Upper lobe of right lung (tissue), 1 donor: ENCODE data around the gene HOXD8. TPM values are rescaled to one million over a fixed set of nuclear protein-coding genes. Genes with fewer than 3 reads are reported as not detected.

Experiments
- ATAC-seq: fragments of 200-7000 bp; cut with Tn5 transposase; one replicate; pipeline ENCODE4 v1.9.1; 2020; ENCODE audit warnings: mild to moderate bottlenecking, moderate library complexity
- DNase-seq: peaks from one replicate; pipeline ENCODE4 v3.0.0-alpha.2; 2020
- H3K27ac ChIP-seq: fragments of 200-600 bp; one replicate; pipeline ENCODE4 v1.8.0; 2022
- H3K27me3 ChIP-seq: fragments of 200-600 bp; one replicate; pipeline ENCODE4 v1.8.0; 2022; ENCODE audit warnings: mild to moderate bottlenecking
- H3K36me3 ChIP-seq: fragments of 200-600 bp; one replicate; pipeline ENCODE4 v1.8.0; 2022
- H3K4me1 ChIP-seq: fragments of 200-600 bp; one replicate; pipeline ENCODE4 v1.8.0; 2022
- H3K4me3 ChIP-seq: fragments of 200-600 bp; one replicate; pipeline ENCODE4 v1.8.0; 2022; ENCODE audit warnings: mild to moderate bottlenecking
- H3K9me3 ChIP-seq: fragments of 200-600 bp; one replicate; pipeline ENCODE4 v1.8.0; 2022
- intact Hi-C: fragments of 100-400 bp; cut with DNase I; formaldehyde crosslinking; loops from one replicate; pipeline ENCODE4 v1.11.0; 2022
- total RNA-seq: library from RNA; stranded (reverse); fragmentation: NEBNext Ultra II Directional; extraction: Animal tissue kit (Norgen Biotek cat#: 25700); gene quantifications from one replicate; pipeline ENCODE4 v1.2.1, GENCODE V29; 2021
- TF ChIP-seq, protein P1 (sequence below): fragments of 200-600 bp; IDR thresholded peaks from one replicate; pipeline ENCODE4 v1.8.0; 2022; ENCODE audit warnings: antibody characterized with exemption
- donor health status: DM: no; HTN: yes; CAD: no; lungs with severe emphysema.

The HOXD8 gene
- total RNA-seq, 1 donor from 2014 or later, result 2.6 TPM

DNA sequence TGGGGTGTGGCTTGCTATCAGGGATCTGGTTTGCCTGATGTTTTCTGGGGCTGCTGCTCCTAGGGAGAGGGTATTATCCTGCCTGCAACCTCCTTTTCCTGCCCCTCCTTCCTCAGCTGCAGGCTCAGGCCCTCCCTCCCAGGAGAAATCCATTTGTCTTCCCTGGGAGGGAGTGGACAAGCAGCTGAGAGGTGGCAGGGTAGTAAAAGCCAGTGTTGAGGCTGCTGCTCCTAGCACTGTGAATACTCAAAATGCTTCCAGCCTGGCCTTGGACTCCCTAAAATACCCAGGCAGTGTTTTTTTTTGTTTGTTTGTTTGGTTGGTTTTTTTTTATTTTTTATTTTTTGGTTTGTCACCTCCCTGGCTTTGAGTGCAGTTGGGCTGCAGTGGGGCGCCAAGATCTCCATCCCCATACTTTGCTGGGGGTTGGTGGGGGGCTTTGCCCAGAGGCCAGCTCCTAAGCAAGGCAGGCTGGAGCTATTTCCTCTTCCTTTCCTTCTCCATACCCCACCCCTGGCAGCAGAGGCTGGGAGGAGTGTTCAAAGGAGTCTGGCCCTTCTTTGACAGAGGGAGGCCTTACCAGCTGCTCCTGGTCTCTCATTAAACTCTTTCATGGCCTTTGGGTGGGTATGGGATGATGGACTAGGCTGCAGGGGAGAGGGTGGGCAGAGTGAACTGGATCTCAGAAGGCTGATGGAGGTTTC lies 41.2 kb downstream of the HOXD8 start:
- peaks cover 7% of the 10 kb centered on the region for H3K4me1 ChIP-seq
- peaks cover 91% of the 10 kb centered on the region for H3K27me3 ChIP-seq
- intact Hi-C loops, result no loop called here
- TF ChIP-seq, protein P1, sequence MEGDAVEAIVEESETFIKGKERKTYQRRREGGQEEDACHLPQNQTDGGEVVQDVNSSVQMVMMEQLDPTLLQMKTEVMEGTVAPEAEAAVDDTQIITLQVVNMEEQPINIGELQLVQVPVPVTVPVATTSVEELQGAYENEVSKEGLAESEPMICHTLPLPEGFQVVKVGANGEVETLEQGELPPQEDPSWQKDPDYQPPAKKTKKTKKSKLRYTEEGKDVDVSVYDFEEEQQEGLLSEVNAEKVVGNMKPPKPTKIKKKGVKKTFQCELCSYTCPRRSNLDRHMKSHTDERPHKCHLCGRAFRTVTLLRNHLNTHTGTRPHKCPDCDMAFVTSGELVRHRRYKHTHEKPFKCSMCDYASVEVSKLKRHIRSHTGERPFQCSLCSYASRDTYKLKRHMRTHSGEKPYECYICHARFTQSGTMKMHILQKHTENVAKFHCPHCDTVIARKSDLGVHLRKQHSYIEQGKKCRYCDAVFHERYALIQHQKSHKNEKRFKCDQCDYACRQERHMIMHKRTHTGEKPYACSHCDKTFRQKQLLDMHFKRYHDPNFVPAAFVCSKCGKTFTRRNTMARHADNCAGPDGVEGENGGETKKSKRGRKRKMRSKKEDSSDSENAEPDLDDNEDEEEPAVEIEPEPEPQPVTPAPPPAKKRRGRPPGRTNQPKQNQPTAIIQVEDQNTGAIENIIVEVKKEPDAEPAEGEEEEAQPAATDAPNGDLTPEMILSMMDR, result no peak
- no peaks in the 10 kb centered on the region for H3K9me3 ChIP-seq
- DNase-seq (no peak), ATAC-seq (no peak)
- no peak overlapping the region for H3K4me3 ChIP-seq
- no peaks in the 10 kb centered on the region for H3K36me3 ChIP-seq
- no peak overlapping the region for H3K27ac ChIP-seq

DNA sequence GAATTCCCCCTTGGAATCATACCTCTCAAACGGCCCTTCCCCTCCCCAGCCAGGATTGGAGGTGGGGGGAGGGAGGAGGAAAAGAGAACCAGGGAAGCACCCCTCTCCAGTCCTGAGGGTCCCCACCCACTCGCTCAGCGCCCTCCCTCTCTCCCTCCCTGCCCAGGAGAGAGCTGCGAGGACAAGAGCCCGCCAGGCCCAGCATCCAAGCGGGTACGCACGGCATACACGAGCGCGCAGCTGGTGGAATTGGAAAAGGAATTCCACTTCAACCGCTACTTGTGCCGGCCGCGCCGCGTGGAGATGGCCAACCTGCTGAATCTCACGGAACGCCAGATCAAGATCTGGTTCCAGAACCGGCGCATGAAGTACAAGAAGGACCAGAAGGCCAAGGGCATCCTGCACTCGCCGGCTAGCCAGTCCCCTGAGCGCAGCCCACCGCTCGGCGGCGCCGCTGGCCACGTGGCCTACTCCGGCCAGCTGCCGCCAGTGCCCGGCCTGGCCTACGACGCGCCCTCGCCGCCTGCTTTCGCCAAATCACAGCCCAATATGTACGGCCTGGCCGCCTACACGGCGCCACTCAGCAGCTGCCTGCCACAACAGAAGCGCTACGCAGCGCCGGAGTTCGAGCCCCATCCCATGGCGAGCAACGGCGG lies 42.0 kb downstream of the HOXD8 start:
- Histone ChIP-seq H3K27ac (no peak overlapping the region), H3K4me3 (no peak overlapping the region), H3K9me3 (no peaks in the 10 kb centered on the region), H3K27me3 (peaks cover 89% of the 10 kb centered on the region), H3K36me3 (no peaks in the 10 kb centered on the region), H3K4me1 (peaks cover 7% of the 10 kb centered on the region)
- intact Hi-C loops, result no loop called here
- TF ChIP-seq, protein P1, result no peak
- ATAC-seq (peak; percentile 59), DNase-seq (peak; percentile 67)

DNA sequence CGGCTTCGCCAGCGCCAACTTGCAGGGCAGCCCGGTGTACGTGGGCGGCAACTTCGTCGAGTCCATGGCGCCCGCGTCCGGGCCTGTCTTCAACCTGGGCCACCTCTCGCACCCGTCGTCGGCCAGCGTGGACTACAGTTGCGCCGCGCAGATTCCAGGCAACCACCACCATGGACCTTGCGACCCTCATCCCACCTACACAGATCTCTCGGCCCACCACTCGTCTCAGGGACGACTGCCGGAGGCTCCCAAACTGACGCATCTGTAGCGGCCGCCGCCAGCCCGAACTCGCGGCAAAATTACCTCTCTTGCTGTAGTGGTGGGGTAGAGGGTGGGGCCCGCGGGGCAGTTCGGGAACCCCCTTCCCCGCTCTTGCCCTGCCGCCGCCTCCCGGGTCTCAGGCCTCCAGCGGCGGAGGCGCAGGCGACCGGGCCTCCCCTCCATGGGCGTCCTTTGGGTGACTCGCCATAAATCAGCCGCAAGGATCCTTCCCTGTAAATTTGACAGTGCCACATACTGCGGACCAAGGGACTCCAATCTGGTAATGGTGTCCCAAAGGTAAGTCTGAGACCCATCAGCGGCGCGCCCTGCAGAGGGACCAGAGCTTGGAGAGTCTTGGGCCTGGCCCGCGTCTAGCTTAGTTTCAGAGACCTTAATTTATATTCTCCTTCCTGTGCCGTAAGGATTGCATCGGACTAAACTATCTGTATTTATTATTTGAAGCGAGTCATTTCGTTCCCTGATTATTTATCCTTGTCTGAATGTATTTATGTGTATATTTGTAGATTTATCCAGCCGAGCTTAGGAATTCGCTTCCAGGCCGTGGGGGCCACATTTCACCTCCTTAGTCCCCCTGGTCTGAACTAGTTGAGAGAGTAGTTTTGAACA lies 42.7 kb downstream of the HOXD8 start:
- intact Hi-C loops, result no loop called here
- DNase-seq (no peak), ATAC-seq (no peak)
- Histone ChIP-seq H3K4me1 (peaks cover 7% of the 10 kb centered on the region), H3K9me3 (no peaks in the 10 kb centered on the region), H3K27me3 (peaks cover 85% of the 10 kb centered on the region), H3K4me3 (no peak overlapping the region), H3K36me3 (no peaks in the 10 kb centered on the region), H3K27ac (no peak overlapping the region)
- TF ChIP-seq, protein P1, result no peak

DNA sequence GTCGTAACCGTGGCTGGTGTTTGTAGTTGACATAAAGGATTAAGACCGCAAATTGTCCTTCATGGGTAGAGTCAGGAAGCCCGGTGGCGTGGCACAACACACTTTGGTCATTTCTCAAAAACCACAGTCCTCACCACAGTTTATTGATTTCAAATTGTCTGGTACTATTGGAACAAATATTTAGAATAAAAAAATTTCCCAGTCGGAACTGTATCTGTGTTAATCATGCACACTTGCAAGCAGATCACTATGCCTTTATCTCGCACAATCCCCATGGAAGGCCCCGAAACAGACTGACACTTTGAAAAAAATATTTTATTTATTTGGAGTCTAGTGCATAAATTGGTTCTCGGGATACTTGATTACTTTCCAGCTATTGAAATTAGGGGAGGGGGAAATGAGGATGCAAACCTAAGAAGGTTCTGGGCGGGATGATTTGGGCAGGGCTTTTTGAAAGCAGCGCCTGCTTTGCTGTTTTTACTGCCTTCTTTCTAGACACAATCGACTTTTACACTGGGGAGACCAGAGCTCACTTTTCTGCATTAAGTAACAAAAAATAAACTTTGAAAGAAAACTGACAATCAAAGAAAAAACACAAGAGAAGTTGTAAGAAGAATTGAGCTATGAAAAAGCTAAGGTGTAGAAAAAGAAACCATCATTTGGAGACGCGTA lies 43.5 kb downstream of the HOXD8 start:
- Histone ChIP-seq H3K36me3 (no peaks in the 10 kb centered on the region), H3K4me3 (no peak overlapping the region), H3K4me1 (peaks cover 12% of the 10 kb centered on the region), H3K27ac (no peak overlapping the region), H3K27me3 (peaks cover 85% of the 10 kb centered on the region), H3K9me3 (no peaks in the 10 kb centered on the region)
- DNase-seq, result no peak
- TF ChIP-seq, protein P1, result no peak
- no peak for ATAC-seq
- intact Hi-C loops, result no loop called here

DNA sequence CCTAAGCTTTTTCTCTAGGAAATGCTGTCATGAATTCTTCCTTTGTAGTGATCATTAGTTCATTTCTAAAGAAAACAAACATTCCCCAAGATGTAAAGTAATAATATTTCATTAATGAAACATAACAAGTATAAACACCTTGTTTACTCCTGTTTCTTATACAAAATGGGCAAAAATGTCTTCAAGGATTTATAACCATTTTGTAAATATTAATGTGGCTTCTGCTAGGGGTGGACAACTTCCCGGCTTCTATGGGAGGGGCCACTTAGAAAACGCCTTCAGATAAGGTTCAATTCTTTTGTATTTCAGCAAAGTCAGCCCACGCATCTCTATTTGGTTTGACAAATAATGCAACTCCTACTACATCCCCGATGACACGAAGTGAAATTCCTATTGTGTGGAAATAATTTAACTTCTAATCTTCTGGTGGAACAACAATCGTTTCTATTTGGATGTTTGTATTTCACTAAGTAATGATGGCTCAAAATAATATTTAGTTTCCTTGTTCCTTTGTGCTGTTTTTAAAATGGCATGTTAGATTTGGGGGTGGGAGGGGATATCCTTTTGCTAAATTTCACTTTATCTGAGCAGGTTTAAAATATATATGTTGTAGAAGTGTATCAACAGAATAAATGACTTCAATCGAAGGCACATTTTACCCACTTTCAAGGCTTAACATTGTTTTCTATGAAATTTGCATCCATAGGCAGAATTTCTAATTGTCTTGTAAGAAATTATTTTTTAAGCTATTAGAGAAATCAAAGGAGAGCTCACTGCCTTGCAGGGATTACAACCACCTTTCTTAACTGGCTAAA lies 44.3 kb downstream of the HOXD8 start:
- Histone ChIP-seq H3K4me3 (no peak overlapping the region), H3K36me3 (no peaks in the 10 kb centered on the region), H3K9me3 (no peaks in the 10 kb centered on the region), H3K27me3 (peaks cover 87% of the 10 kb centered on the region), H3K27ac (no peak overlapping the region), H3K4me1 (peaks cover 14% of the 10 kb centered on the region)
- intact Hi-C loops, result no loop called here
- DNase-seq (no peak), ATAC-seq (no peak)
- TF ChIP-seq, protein P1, result no peak
